ENCODE results near the gene SLC38A1.

GRCh38 chr12:46242569-46242968 lies 26.3 kb downstream of the SLC38A1 start:
- no peak for TF ChIP-seq POLR2A (IDR thresholded peaks at IDR 0.05; ENCODE audit: extremely low read depth, insufficient read length)
- TF ChIP-seq, protein P1, sequence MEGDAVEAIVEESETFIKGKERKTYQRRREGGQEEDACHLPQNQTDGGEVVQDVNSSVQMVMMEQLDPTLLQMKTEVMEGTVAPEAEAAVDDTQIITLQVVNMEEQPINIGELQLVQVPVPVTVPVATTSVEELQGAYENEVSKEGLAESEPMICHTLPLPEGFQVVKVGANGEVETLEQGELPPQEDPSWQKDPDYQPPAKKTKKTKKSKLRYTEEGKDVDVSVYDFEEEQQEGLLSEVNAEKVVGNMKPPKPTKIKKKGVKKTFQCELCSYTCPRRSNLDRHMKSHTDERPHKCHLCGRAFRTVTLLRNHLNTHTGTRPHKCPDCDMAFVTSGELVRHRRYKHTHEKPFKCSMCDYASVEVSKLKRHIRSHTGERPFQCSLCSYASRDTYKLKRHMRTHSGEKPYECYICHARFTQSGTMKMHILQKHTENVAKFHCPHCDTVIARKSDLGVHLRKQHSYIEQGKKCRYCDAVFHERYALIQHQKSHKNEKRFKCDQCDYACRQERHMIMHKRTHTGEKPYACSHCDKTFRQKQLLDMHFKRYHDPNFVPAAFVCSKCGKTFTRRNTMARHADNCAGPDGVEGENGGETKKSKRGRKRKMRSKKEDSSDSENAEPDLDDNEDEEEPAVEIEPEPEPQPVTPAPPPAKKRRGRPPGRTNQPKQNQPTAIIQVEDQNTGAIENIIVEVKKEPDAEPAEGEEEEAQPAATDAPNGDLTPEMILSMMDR (IDR thresholded peaks at IDR 0.05; ENCODE audit: low read depth, low read length): no peak

All from NB4 (cell line).